Right hindlimb (tissue), 1 donor: Measurements from ENCODE around the gene COL21A1.
A peak's percentile ranks its signal among the peaks of the same experiment; 100 is the strongest.

Experiments used
- DNase-seq: peaks from one replicate; pipeline ENCODE4 v3.0.0-alpha.2; 2018

COL21A1 gene

DNA sequence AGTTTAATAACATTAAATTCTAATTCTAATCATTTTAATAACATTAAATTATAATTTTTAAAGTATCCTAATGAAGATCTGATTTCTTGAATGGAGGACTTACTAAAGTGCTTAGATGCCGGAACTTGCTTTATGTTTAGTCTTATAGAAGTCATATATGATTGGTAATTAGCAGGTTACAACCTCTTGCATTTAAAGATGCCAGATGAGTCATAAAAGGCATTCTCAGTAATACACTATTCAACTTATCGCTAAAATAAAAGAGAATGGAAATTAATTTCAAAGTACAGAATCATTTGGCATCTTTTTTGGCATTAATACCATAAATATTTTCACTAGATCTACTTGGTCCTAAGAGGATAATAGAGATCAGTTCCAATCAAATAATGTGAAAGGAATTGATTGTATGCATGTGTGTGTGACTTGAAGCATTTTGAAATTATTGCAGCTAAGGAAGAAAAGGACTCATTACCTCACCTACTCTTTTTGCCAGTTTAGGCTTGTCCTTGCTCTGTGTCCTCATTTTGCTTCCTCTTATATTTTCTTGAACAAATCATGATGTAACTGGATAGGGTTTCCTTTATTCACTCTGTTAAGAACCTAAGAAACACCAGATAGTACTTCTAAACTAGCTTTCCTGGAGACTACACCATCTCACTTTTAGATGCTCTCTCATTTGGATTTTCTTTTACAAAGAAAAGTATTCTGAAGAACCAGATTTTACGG lies 2.7 kb downstream of the COL21A1 start:
- no peak for DNase-seq

- no peak for DNase-seq
These were observed 3.3 kb downstream of the COL21A1 start for GRCh38 chr6:56244089-56244488.

- DNase-seq = no peak
These were observed 3.8 kb downstream of the COL21A1 start for GRCh38 chr6:56243518-56244070.

- no peak for DNase-seq
These were observed 5.0 kb downstream of the COL21A1 start for GRCh38 chr6:56242346-56242745.

DNA sequence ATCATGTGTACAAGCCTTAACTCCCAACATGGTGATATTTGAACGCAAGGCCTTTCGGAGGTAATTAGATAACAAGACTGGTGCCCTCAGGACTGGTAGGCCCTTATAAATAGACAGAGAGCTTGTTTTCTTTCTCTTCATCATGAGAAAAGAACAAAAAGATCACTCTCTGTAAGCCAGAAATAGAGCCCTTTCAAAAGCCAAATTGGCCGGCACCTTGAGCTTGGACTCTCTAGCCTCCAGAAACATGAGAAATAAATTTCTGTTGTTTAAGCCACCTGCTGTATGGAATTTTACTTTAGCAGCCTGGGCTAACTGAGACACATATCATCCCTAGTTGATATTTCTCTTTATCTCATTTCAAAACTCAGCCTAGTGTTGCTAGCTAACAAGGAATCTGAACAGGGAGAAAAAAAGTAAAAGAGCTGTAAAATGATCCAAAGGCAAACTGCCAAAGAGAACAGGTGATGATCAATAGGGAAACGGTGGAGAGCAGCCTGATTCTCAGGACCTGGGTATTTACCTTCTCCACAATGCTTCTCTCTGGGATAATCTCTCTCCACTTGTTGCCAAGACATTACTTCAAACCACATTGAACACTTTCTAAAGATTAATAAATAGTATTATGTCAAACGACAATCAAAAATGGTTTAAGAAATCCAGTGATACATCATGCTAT lies 6.1 kb downstream of the COL21A1 start:
- no peak for DNase-seq

- DNase-seq = no peak
These were observed 9.0 kb downstream of the COL21A1 start for GRCh38 chr6:56238352-56238751.

DNA sequence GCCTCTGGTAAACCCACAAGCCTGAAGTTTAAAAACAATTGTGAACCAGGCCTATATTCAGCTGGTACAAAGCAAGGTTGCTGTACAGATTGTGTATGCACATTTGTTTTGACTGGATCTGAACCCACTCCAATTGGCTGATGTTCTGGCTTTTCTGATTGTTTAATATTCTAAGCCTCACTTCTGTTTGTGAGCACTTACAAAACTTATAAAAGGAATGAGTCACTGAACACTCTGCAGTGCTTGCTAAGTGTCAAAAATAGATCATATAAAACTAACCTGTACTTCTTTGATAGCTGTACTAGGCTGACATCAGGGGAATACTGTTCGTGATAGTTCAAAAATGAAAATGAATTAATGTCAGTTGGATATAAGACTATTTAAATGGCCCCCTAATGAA lies 12.1 kb downstream of the COL21A1 start:
- DNase-seq = no peak

DNA sequence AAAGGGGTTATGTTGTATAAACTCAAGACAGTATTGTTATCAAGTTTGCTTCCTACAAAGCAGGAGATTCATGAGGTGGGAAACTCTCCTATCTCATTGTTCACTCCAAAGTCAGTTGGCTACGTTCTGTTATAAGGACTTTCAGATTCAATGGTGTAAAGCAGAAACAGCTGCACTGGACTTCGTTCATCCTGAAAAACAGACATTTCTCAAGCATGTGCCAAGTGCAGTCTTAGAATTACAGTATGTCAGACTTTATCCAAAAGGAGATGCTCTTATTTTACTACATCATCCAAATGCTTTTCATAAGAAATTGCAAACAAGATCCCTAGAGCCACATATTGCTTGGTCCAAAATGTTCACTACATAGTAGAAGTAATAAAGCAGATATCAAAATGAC lies 14.9 kb downstream of the COL21A1 start:
- peak; percentile 47 for DNase-seq

DNA sequence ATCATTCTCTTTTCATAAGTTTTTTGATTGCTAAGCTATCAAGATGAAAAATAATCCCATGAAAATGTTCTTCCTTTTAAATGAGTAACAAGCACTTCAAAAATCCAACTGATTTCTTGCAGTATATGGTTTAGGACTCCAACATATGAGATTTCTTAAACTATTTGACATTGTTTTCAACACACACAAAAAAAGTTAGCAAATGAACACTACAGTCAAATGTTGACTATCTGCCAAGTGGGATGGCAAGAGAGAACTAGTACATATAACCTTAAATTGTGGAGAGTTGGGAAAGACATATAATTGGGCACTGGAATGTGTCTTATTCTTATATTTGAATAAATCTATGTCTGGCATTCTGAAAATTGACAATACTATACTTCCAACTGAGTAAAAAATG lies 15.6 kb downstream of the COL21A1 start:
- DNase-seq = no peak

GRCh38 chr6:56230976-56231566 lies 16.3 kb downstream of the COL21A1 start:
- no peak for DNase-seq

DNA sequence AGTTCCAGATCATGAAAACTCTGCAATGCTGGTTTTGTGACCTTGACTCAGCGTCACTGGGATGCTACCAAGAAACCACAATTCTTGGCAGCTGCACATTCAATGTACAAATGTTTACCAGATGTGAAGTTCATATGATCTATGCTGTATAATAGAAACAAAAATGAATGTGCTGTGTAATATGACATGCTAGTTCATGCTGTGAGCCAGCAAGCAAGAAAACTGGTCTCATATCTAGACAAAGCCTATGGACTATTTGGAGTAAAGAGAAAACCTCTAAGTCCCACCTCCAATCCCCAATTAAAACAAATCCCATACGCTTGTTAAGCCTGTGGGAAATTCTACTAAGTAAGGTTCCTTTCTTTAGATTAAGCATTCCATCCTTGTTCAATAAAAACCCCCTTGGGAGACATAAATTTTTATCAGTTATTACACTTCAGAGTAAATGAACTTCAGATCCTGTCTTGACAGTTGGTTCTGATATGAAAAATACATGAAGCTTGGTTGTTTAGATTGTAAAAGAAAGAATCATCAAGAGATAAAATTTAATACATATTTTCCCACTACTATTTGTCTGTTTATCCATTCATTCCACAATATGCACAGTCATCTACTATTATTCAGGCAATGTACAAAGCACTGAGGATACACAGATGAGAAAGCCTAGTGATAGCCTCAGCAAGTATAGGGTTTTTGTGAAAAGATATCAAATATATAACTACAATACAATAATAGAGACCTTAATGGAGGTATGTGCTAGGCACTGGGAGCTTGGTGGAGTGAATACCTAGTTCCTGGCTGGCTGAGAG lies 20.1 kb downstream of the COL21A1 start:
- DNase-seq = peak; percentile 84

GRCh38 chr6:56223995-56224394 lies 23.4 kb downstream of the COL21A1 start:
- DNase-seq = no peak

GRCh38 chr6:56222499-56222898 lies 24.9 kb downstream of the COL21A1 start:
- no peak for DNase-seq

- no peak for DNase-seq
These were observed 27.3 kb downstream of the COL21A1 start for GRCh38 chr6:56220078-56220477.

DNA sequence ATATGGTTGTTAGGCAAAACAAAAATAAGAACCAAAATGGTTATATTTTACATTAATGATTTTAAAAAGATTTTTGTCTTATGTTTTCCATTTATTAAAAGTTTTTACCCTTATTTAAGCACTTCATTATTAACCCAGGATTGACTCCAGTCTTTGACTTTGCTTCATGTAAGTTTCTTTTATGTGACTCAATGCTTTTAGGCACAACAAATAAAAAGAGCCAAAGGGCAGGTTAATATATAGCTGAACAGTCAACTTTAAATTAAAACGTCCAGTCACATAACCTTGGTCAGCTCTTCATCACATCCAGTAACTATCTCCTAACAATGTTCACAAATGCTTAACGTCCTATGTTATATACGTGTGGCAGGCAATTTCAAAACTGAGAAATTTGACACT lies 32.7 kb downstream of the COL21A1 start:
- DNase-seq = no peak

DNA sequence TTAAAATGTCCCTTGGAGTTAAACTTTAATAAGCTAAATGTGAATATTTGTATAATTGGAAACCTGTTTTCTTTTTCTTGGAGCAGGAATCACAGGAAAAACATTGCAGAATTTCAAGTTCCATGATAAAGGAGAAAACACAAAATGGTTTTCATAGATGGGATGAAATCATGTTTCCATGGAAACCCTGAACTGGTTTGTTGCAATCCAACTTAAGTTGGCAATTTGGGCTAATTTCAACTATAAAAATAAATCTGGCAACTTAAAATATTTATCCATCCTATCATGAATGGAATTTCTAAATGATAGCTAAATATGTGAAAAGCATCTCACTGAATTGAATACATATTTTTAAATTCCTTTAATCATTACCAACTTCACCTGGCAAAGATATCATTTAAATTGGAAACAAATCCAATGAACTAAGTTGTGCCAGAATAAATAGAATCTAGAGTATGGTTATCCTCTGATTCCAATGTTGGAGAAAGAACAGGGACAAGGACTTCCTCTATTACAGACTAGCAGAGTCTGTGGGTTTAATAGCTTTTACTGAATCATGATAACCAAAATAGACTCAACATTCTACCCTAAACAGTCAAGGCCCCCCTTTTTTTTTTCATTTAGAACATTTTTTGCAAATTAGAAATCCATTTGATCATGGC lies 33.2 kb downstream of the COL21A1 start:
- DNase-seq = no peak

GRCh38 chr6:56211724-56212123 lies 35.7 kb downstream of the COL21A1 start:
- no peak for DNase-seq

- DNase-seq = no peak
These were observed 43.2 kb downstream of the COL21A1 start for GRCh38 chr6:56204134-56204533.

DNA sequence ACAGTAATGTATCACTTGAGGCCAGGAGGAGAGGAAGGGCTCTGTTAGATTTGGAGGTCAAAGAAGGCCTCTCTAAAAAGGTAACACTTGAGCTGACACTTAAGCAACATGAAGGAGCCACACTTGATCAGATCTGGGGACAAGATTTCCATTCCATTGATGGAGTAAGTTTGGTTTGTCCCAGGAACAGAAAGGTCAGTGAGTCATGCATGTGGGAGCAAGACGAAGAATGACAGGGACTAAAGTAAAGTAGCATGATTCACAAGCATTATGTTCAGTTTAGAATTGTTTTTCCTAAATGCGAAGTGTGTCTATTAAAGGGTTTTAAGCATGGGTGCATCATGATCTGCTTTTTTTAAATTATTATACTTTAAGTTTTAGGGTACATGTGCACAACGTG lies 47.4 kb downstream of the COL21A1 start:
- DNase-seq = no peak

DNA sequence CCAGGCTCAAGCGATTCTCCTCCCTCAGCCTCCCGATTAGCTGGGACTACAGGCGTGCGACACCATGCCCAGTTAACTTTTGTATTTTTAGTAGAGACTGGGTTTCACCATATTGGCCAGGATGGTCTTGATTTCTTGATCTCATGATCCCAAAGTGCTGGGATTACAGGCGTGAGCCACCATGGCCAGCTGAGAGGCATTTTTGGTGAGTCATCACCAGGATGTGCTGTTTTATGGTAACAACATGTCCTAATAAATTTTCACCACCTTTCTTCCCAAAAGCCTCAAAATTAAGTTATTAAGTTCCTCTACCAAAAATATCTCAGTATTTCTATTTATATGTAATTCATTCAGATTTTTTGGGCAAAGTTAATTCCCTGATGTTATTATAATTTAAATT lies 53.5 kb downstream of the COL21A1 start:
- no peak for DNase-seq

DNA sequence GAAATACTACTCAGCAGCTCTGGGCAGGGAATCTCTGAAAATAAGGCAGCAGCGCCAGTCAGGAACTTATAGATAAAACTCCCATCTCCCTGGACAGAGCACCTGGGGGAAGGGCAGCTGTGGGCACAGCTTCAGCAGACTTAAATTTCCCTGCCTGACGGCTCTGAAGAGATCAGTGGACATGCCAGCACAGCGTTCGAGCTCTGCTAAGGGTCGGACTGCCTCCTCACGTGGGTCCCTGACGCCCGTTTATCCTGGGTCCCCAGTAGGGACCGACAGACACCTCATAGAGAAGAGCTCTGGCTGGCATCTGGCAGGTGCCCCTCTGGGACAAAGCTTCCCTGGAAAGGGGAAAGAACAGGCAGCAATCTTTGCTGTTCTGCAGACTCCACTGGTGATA lies 59.0 kb downstream of the COL21A1 start:
- DNase-seq = no peak

- DNase-seq = no peak
These were observed 59.7 kb downstream of the COL21A1 start for GRCh38 chr6:56187686-56188085.

GRCh38 chr6:56176741-56177140 lies 70.6 kb downstream of the COL21A1 start:
- DNase-seq = no peak
